Tibial nerve (tissue), 4 donors: Measurements from ENCODE around the gene STING1.

Experiments used
- EP300 ChIP-seq, 2 donors: sonication (generic); formaldehyde crosslinking; IDR thresholded peaks; one replicate each; pipeline ENCODE4 v1.6.1; 2017; ENCODE audit warnings: antibody characterized with exemption in 2 of 2, mild to moderate bottlenecking in 1 of 2
- POLR2A ChIP-seq, 2 donors: fragments of 450-650 bp; IDR thresholded peaks; one replicate each; pipeline ENCODE4 v1.6.1; 2017; ENCODE audit warnings: antibody characterized with exemption in 2 of 2, mild to moderate bottlenecking in 2 of 2, moderate library complexity in 2 of 2
- TF ChIP-seq, protein P1 (sequence below), 5 experiments: fragments of 200-600 bp in 3 of 5; fragments of 450-650 bp in 2 of 5; sonication (generic) in 3 of 5; IDR thresholded peaks; one replicate each; pipeline ENCODE4 v1.5.1; 2016 to 2019; ENCODE audit warnings: antibody characterized with exemption in 5 of 5, mild to moderate bottlenecking in 3 of 5, moderate library complexity in 2 of 5

DNA sequence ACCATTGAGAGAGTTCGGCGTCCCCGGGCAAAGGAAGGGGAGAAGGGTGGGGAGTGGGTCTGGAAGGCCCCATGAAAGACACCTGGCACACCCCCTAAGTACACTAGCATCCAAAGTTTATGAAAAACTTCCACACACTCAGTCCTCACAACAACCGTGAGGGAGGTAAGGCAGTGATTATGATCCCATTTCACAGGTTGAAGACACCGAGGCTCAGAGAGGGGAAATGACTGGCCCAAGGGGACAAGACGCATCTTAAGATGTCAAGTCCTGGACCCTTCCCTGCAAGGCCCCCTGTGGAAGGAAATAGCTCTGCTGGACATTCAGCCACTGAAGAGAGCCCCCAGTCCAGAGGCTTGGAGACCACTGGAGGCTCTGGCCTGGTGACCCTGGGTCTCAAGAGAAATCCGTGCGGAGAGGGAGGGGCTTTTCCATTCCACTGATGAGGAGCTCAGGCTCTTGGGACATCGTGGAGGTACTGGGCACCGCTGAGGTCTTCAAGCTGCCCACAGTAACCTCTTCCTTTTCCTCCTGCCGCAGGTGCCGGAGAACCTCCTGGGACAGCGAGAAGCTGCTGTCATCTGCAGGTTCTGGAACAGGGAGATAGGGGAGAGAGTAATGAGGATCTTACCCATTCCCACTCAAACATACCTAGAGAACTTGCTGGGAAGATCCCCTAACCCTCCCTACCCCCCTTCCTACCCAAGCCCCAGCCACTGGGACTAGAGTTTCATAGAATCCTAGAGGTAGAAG lies 6.5 kb downstream of the STING1 start:
- TF ChIP-seq, protein P1, sequence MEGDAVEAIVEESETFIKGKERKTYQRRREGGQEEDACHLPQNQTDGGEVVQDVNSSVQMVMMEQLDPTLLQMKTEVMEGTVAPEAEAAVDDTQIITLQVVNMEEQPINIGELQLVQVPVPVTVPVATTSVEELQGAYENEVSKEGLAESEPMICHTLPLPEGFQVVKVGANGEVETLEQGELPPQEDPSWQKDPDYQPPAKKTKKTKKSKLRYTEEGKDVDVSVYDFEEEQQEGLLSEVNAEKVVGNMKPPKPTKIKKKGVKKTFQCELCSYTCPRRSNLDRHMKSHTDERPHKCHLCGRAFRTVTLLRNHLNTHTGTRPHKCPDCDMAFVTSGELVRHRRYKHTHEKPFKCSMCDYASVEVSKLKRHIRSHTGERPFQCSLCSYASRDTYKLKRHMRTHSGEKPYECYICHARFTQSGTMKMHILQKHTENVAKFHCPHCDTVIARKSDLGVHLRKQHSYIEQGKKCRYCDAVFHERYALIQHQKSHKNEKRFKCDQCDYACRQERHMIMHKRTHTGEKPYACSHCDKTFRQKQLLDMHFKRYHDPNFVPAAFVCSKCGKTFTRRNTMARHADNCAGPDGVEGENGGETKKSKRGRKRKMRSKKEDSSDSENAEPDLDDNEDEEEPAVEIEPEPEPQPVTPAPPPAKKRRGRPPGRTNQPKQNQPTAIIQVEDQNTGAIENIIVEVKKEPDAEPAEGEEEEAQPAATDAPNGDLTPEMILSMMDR (IDR thresholded peaks at IDR 0.05), result no peak
- no peak for TF ChIP-seq POLR2A (IDR thresholded peaks at IDR 0.05)
- no peak for TF ChIP-seq EP300 (IDR thresholded peaks at IDR 0.05)
